Tibial nerve (tissue), 4 donors: ENCODE measurements around the gene PRKAB2. TPM values are rescaled to one million over a fixed set of nuclear protein-coding genes. Genes with fewer than 3 reads are reported as not detected.
"Not testable (repeated sequence)": the region's sequence is repeated elsewhere in the genome, so short reads cannot be mapped to it uniquely, and the experiment has no call there.

ENCODE experiments used
- DNase-seq, 2 donors: peaks; one replicate each; pipeline ENCODE4 v3.0.0-alpha.2; 2019; ENCODE audit warnings: low spot score in 2 of 2
- H3K27ac ChIP-seq, 4 donors: fragments of 200-600 bp; sonication (generic) in 3 of 4; one replicate each; pipeline ENCODE4 v1.5.1; 2017 to 2019; ENCODE audit warnings: mild to moderate bottlenecking in 1 of 4
- H3K27me3 ChIP-seq, 2 donors: fragments of 200-600 bp; sonication (generic) in 1 of 2; one replicate each; pipeline versions ENCODE4 v1.5.1 to v1.6.0; 2017 to 2019
- H3K36me3 ChIP-seq, 3 donors: fragments of 200-600 bp; sonication (generic); one replicate each; pipeline ENCODE4 v1.5.1; 2018 to 2019
- H3K4me1 ChIP-seq, 4 donors: fragments of 200-600 bp; sonication (generic) in 3 of 4; one replicate each; pipeline ENCODE4 v1.5.1; 2017 to 2019
- H3K4me3 ChIP-seq, 4 donors: fragments of 200-600 bp; sonication (generic) in 3 of 4; one replicate each; pipeline ENCODE4 v1.5.1; 2017 to 2019; ENCODE audit warnings: mild to moderate bottlenecking in 1 of 4, moderate library complexity in 1 of 4
- H3K9me3 ChIP-seq, 4 donors: fragments of 200-600 bp; sonication (generic) in 3 of 4; one replicate each; pipeline ENCODE4 v1.5.1; 2017 to 2019
- CTCF ChIP-seq, 5 experiments: fragments of 200-600 bp in 3 of 5; fragments of 450-650 bp in 2 of 5; sonication (generic) in 3 of 5; IDR thresholded peaks; one replicate each; pipeline ENCODE4 v1.5.1; 2016 to 2019; ENCODE audit warnings: antibody characterized with exemption in 5 of 5, mild to moderate bottlenecking in 3 of 5, moderate library complexity in 2 of 5
- EP300 ChIP-seq, 2 donors: sonication (generic); formaldehyde crosslinking; IDR thresholded peaks; one replicate each; pipeline ENCODE4 v1.6.1; 2017; ENCODE audit warnings: antibody characterized with exemption in 2 of 2, mild to moderate bottlenecking in 1 of 2
- POLR2A ChIP-seq, 2 donors: fragments of 450-650 bp; IDR thresholded peaks; one replicate each; pipeline ENCODE4 v1.6.1; 2017; ENCODE audit warnings: antibody characterized with exemption in 2 of 2, mild to moderate bottlenecking in 2 of 2, moderate library complexity in 2 of 2
- WGBS, 2 donors: methylation state at CpG; one replicate each; pipeline ENCODE4 v1.1.5; 2018; 5-methylcytosine and 5-hydroxymethylcytosine counted together
- total RNA-seq, 4 donors: library from RNA; depleted of rRNA; stranded (reverse); fragments of >200 nt; gene quantifications; one replicate each; pipeline ENCODE4 v1.1.0, GENCODE V29; 2016

The PRKAB2 gene
- total RNA-seq, 4 donors from 2014 or later: 12.6 to 23.4 (median 15.1) TPM

GRCh38 chr1:147117109-147117508 is 55.2 kb downstream of the PRKAB2 start:
- DNase-seq: no peak
- Histone ChIP-seq H3K9me3 (no peaks in the 10 kb centered on the region), H3K27ac (no peak overlapping the region), H3K36me3 (no peaks in the 10 kb centered on the region), H3K27me3 (no peaks in the 10 kb centered on the region), H3K4me1 (no peaks in the 10 kb centered on the region), H3K4me3 (no peak overlapping the region)
- WGBS, 2 donors: 61 to 79% methylated on average over 1 of the region's 1 CpG
- TF ChIP-seq CTCF (IDR thresholded peaks at IDR 0.05) (no peak), POLR2A (IDR thresholded peaks at IDR 0.05) (no peak)

- no peak overlapping the region for H3K4me3 ChIP-seq
- TF ChIP-seq CTCF (IDR thresholded peaks at IDR 0.05) (no peak), EP300 (IDR thresholded peaks at IDR 0.05) (no peak), POLR2A (IDR thresholded peaks at IDR 0.05) (no peak)
These were observed 56.8 kb downstream of the PRKAB2 start for GRCh38 chr1:147115496-147115895.

GRCh38 chr1:147115079-147115478 is 57.2 kb downstream of the PRKAB2 start:
- H3K4me3 ChIP-seq, DNase-seq, H3K4me1 ChIP-seq, H3K27ac ChIP-seq, H3K36me3 ChIP-seq, H3K9me3 ChIP-seq, H3K27me3 ChIP-seq: not testable (repeated sequence)
- 87 to 93% methylated on average over 3 of the region's 4 CpGs for WGBS, 2 donors

More at GRCh38 chr1:147115496-147115895, 56.8 kb downstream of the PRKAB2 start:
- H3K27me3 ChIP-seq: no peaks in the 10 kb centered on the region
- no peaks in the 10 kb centered on the region for H3K36me3 ChIP-seq
- H3K4me1 ChIP-seq: no peaks in the 10 kb centered on the region
- no peak for DNase-seq
- no peaks in the 10 kb centered on the region for H3K9me3 ChIP-seq
- 59 to 61% methylated on average over 2 of the region's 2 CpGs for whole genome bisulfite sequencing, 2 donors
- no peak overlapping the region for H3K27ac ChIP-seq

- not testable (repeated sequence) for H3K4me1 ChIP-seq, H3K9me3 ChIP-seq, H3K27ac ChIP-seq, H3K27me3 ChIP-seq, H3K4me3 ChIP-seq, DNase-seq, H3K36me3 ChIP-seq
- 62 to 73% methylated on average over 1 of the region's 1 CpG for WGBS, 2 donors
These were observed 57.9 kb downstream of the PRKAB2 start for GRCh38 chr1:147114353-147114752.

GRCh38 chr1:147111381-147112130 is 60.7 kb downstream of the PRKAB2 start:
- TF ChIP-seq EP300 (IDR thresholded peaks at IDR 0.05) (no peak), CTCF (IDR thresholded peaks at IDR 0.05) (no peak), POLR2A (IDR thresholded peaks at IDR 0.05) (no peak)
- WGBS, 2 donors: 81 to 83% methylated on average over 7 of the region's 7 CpGs
- DNase-seq: no peak

GRCh38 chr1:147110872-147111271 is 61.4 kb downstream of the PRKAB2 start:
- H3K27ac ChIP-seq: no peak overlapping the region
- H3K9me3 ChIP-seq: no peaks in the 10 kb centered on the region
- no peak for DNase-seq
- no peak for TF ChIP-seq CTCF (IDR thresholded peaks at IDR 0.05)
- no peak for TF ChIP-seq EP300 (IDR thresholded peaks at IDR 0.05)
- TF ChIP-seq POLR2A (IDR thresholded peaks at IDR 0.05): no peak
- no peaks in the 10 kb centered on the region for H3K36me3 ChIP-seq
- no peaks in the 10 kb centered on the region for H3K27me3 ChIP-seq
- H3K4me1 ChIP-seq: no peaks in the 10 kb centered on the region
- WGBS, 2 donors: 78 to 81% methylated on average over 1 of the region's 1 CpG
- no peak overlapping the region for H3K4me3 ChIP-seq

More at GRCh38 chr1:147111381-147112130, 60.7 kb downstream of the PRKAB2 start:
- no peaks in the 10 kb centered on the region for H3K27me3 ChIP-seq
- no peaks in the 10 kb centered on the region for H3K4me1 ChIP-seq
- H3K36me3 ChIP-seq: no peaks in the 10 kb centered on the region
- no peaks in the 10 kb centered on the region for H3K9me3 ChIP-seq
- H3K27ac ChIP-seq: no peak overlapping the region
- H3K4me3 ChIP-seq: no peak overlapping the region
